Occipital lobe (tissue), 2 donors: Measurements from ENCODE around the gene ITGBL1. TPM values are rescaled to one million over a fixed set of nuclear protein-coding genes. Genes with fewer than 3 reads are reported as not detected.

Experiments used
- DNase-seq: peaks from one replicate; lab custom pipeline; 2025; lab: John Stamatoyannopoulos, UW
- total RNA-seq: library from RNA; depleted of rRNA; stranded (reverse); fragments of >200 nt; gene quantifications from one replicate; pipeline ENCODE4 v1.2.3, GENCODE V29; 2014

Gene ITGBL1
- total RNA-seq, result 1.1 TPM

- no peak for DNase-seq
Observed at GRCh38 chr13:101452519-101453485, at the start of gene ITGBL1. Gene ITGBL1, plus strand, starts transcription at chr13:101452675. Its CDS starts 159 bp downstream, at chr13:101452834.

- DNase-seq, result no peak
Observed at GRCh38 chr13:101406791-101407190, 45.7 kb upstream of the ITGBL1 start.

DNA sequence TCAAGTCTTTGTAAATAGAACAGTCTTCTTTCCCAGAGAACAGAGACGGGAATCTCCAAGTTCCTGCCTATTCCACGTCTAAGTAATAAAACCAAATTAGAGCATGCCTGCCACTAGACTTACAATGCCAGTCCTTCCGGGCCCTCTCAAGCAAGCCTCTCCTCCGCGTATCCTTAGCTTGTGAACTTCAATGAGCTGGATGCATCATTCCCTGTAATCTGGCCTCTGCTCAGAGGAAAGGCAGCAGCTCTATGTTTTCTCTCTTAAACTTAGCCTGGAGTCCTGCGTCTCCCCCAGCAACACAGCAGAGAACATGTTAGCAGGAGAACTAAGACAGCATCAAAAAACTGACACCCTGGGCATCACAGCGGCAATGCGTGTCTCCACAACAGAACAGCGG lies 44.3 kb upstream of the ITGBL1 start:
- DNase-seq, result no peak

DNA sequence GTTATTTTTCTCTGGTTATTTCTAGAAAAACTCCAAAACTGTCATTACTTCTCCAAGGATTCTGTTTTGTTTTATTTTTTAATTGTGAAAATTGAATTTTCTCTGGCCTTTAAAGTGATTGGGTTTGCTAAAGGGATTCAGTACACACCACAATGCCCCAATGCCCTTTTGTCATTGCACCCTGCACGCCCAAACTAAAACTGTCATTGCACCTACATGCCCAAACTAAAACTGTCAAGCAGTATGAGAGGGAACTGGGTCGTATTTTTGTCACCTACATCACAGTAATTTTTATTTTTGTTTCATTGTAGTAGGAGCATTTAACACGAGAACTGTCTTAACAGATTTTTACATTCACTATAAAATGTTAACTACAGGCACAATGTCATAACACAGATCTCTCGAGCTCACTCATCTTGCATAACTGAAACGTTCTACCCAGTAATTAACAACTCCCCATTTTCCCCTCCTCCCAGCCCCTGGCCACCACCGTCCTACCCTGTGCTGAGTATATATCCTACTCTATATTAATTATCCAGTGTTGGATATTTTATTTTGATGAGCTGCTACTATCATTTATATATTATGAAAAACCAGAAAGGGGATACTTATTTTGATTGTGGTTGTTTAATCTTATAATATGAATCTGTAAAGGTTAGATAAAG lies 43.4 kb upstream of the ITGBL1 start:
- no peak for DNase-seq

- no peak for DNase-seq
Observed at GRCh38 chr13:101412076-101412475, 40.4 kb upstream of the ITGBL1 start.

DNA sequence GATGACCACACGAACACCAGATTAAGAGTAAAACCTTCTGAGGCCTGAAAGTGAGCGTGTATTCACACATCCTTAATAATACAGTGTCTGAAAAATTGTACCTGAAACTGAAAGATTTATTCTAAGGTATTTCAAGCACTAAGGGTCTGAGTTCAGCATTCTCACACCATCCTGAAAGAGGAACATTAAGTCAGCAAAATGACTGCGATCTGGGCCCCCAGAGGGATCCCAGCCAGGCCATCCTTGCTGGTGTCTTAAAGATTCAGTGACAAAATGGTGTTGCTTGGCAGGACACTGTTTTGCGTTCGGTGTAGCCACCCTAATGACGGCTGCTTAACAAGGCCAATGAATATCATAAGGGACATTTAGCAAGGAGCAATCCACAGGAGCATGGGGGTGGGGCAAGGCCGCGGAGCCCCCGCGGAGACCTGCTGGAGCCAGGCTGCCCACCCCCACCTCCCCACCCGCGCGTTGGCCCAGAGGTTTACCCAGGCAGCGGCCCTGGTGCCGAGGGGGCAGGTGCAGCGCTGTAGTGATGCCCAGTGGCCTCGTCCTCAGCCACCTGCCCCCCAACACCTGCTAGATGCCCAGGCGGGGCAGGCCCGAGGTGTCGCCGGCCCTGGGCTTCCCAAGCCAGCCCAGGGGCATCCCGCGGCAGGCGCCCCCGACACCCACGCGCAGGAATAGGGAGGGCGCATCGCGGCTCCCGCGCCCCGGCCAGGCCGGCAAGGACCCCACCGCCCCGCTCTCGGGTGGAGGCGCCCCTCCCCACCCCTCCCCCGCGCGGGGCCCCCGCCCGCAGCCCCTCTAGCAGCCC lies 36.9 kb upstream of the ITGBL1 start:
- DNase-seq, result no peak

- DNase-seq, result peak; percentile 43
Observed at GRCh38 chr13:101416181-101417042, 36.1 kb upstream of the ITGBL1 start, which contains the start of gene NALCN. Gene NALCN, minus strand, starts transcription at chr13:101416508. Its CDS starts 17,382 bp downstream, at chr13:101399126.

DNA sequence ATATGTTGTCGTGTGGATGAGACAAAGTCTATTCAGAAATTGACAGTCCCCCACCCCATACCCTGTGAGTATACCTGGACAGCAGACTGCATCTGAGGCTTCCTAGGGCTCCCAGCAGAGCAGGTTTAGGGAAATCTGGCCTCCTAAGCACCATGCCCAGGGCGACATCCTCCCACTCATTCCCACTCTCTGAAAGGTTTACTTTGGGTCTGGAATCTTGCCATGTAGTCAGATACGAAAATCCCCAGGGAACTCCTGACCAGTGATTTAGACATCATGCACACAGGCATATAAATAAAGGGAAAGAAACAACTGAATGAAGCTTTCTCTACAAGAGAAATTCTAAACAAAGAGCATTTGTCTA lies 35.5 kb upstream of the ITGBL1 start:
- no peak for DNase-seq

DNA sequence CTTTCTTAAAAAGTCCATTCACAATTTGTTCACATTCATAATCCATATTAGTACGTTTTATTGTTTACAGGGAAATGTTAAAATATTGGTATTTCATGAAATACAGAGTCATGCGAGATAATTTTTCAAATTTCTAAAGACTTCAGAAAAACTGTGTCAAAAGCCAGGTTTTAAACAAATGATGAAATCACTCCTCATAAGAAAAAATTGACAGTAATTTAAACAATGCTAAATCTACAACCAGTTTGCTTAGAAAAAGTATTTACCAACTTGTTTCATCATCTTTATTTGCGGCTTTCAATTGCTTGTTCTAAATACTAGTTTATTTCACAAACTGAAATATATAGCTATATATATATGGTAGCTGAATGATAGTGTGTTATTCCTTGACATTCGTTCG lies 35.0 kb upstream of the ITGBL1 start:
- no peak for DNase-seq

DNA sequence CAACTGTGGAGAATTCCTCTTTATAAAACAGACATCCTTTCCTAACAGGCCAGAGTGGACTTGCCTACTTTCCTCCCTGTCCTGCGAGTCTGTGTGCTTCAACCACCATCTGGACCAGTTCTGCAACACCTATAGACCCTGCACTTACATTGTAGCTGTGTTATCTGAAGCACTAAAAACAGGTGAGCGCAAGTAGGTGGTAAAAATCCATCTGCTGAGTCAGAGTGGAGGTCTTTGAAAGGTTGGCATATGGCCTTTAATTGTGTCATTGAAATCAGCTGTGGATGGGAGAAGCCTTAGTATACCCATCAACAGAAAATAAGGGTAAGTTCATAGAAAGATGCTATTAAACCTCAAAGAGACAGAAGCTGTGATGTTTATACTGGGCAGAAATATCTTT lies 28.6 kb upstream of the ITGBL1 start:
- DNase-seq, result no peak

DNA sequence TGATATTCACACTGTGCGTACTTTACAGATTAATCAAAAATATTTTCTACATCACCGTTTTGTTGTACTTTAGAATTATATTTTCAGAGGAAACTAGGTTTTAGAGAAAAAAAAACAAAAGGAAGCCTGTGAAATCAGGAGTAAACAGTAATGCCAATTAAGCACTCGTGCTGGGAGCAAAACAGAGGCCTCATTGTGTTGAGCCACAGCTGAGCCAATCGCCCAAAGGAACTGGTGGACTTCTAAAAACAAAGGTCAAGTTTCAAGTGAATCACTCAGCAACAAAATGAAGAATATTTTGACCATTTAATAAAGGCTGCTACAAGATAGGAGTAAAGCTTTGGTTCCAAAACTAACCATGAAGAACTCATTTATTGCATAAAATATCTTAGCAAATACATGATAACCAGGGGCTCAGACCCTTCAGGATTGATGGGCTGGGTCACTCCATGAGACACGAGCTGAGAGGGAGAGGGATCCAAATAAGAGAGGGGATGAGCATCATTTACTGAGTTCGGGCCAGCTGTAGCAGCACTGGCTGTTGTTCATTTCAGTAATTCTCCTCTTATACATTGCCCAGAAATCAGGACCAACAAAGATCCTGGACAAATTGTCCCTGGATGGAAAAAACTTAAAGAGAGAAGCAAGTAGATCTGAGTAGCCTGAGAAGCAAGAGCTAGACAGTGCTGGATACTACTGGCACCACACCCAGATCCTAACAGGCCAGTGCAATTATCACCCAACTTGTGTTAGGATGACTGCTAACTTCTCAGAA lies 27.9 kb upstream of the ITGBL1 start:
- DNase-seq, result peak; percentile 23

DNA sequence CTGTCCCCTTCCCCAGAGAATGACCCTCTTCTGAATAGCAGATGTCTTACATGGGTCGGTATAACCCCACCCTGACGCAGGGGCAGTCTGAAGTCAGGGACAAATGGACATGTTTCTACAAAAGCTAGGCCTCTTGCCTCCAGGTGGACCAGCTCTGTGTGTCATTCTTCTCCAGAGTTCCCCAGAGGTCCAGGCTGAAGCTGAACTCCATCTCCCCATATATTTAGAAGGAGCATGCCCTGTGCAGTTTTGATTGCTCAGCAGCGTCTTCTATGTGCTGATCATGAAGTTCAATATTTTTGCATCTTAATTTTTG lies 27.4 kb upstream of the ITGBL1 start:
- DNase-seq, result no peak

DNA sequence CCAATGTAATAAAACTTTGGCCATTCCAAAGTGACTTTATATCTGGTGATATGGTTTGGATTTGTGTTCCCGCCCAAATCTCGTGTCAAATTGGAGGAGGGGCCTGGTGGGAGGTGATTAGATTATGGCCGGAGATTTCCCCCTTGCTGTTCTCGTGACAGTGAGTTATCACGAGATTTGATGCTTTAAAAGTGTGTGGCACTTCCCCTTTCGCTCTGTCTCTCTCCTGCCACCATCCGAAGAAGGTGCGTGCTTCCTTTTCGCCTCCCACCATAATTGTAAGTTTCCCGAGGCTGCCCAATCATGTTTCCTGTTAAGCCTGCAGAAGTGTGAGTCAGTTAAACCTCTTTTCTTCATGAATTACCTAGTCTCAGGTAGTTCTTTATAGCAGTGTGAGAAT lies 26.9 kb upstream of the ITGBL1 start:
- DNase-seq, result no peak

- no peak for DNase-seq
Observed at GRCh38 chr13:101429733-101430132, 22.7 kb upstream of the ITGBL1 start.

GRCh38 chr13:101433895-101434294 lies 18.6 kb upstream of the ITGBL1 start:
- no peak for DNase-seq

GRCh38 chr13:101434486-101434885 lies 18.0 kb upstream of the ITGBL1 start:
- no peak for DNase-seq

DNA sequence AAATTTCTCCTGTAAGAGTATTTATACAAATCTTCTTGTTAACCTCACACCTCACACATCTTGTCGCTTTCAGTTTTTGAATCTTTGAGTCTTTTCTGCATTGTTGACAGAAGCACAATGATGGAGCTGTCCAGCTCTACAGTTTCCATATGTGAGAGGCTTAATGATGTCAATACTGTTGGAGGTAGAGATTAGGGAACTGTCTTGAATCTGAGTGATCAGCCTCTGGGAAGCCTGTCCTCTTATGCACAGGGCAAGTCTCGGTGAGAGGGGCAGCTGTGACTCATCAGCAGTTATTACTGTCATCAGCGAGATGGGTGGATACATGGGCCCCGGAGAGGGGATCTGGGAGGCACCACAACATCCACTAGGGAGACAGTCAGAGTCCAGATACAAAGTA lies 4.6 kb upstream of the ITGBL1 start:
- DNase-seq, result no peak

GRCh38 chr13:101449790-101450748 lies 2.4 kb upstream of the ITGBL1 start:
- no peak for DNase-seq

- DNase-seq, result no peak
Observed at GRCh38 chr13:101450749-101451130, 1.7 kb upstream of the ITGBL1 start.
